HEK293 (cell line): ENCODE results near the gene RGS11.

ENCODE experiments used
- CTCF ChIP-seq: fragments of 450-650 bp; formaldehyde crosslinking; IDR thresholded peaks from 2 replicates; pipeline ENCODE4 v1.5.1; 2016; ENCODE audit warnings: missing biosample characterization, missing genetic modification characterization
- HOXA7 ChIP-seq: sonication (generic); formaldehyde crosslinking; IDR thresholded peaks from 2 replicates; pipeline ENCODE4 v1.8.1; 2022; ENCODE audit warnings: missing genetic modification reagents, borderline replicate concordance
- KLF7 ChIP-seq: fragments of 450-650 bp; formaldehyde crosslinking; IDR thresholded peaks from 2 replicates; pipeline ENCODE4 v1.5.1; 2016; ENCODE audit warnings: missing biosample characterization, missing genetic modification characterization, borderline replicate concordance
- PRDM10 ChIP-seq: fragments of 450-650 bp; formaldehyde crosslinking; IDR thresholded peaks from 2 replicates; pipeline ENCODE4 v1.5.1; 2016; ENCODE audit warnings: missing biosample characterization, missing genetic modification characterization
- TCF7L2 ChIP-seq: IDR thresholded peaks from 2 replicates; pipeline ENCODE4 v1.6.1; 2011; ENCODE audit warnings: low read depth, mild to moderate bottlenecking, inconsistent platforms, low read length, moderate library complexity, borderline replicate concordance
- YY1 ChIP-seq: fragments of 450-650 bp; formaldehyde crosslinking; IDR thresholded peaks from 2 replicates; pipeline ENCODE4 v1.5.1; 2018; ENCODE audit warnings: missing biosample characterization, missing genetic modification characterization
- ZNF174 ChIP-seq: fragments of 450-650 bp; formaldehyde crosslinking; IDR thresholded peaks from 2 replicates; pipeline ENCODE4 v1.5.0; 2017; ENCODE audit warnings: missing biosample characterization, mild to moderate bottlenecking, missing genetic modification characterization
- ZNF324 ChIP-seq: fragments of 450-650 bp; formaldehyde crosslinking; IDR thresholded peaks from 2 replicates; pipeline ENCODE4 v1.5.1; 2016; ENCODE audit warnings: missing biosample characterization, missing genetic modification characterization
- ZNF555 ChIP-seq: fragments of 450-650 bp; formaldehyde crosslinking; conservative IDR thresholded peaks from 2 replicates; pipeline ENCODE4 v1.5.1; 2017; ENCODE audit warnings: missing biosample characterization, mild to moderate bottlenecking, missing genetic modification characterization, inconsistent platforms
- ZNF629 ChIP-seq: fragments of 450-650 bp; formaldehyde crosslinking; IDR thresholded peaks from 2 replicates; pipeline ENCODE4 v1.5.1; 2017; ENCODE audit warnings: missing biosample characterization, missing genetic modification characterization
- ZNF830 ChIP-seq: fragments of 450-650 bp; IDR thresholded peaks from 2 replicates; pipeline ENCODE4 v1.5.0; 2018; ENCODE audit warnings: missing biosample characterization, missing genetic modification characterization, low read depth, mild to moderate bottlenecking, moderate library complexity
- TF ChIP-seq, protein P1 (sequence below): fragments of 450-650 bp; formaldehyde crosslinking; IDR thresholded peaks from 2 replicates; pipeline ENCODE4 v1.5.1; 2016; ENCODE audit warnings: missing biosample characterization, missing genetic modification characterization
- TF ChIP-seq, protein P2 (sequence below): fragments of 450-650 bp; formaldehyde crosslinking; optimal IDR thresholded peaks from 2 replicates; pipeline ENCODE3; 2016; ENCODE audit warnings: missing biosample characterization, mild to moderate bottlenecking, missing genetic modification characterization
- TF ChIP-seq, protein P3 (sequence below): fragments of 450-650 bp; formaldehyde crosslinking; IDR thresholded peaks from 2 replicates; pipeline ENCODE4 v1.5.1; 2016; ENCODE audit warnings: missing biosample characterization, missing genetic modification characterization

GRCh38 chr16:305916-306626 is 30.3 kb upstream of the RGS11 start:
- TF ChIP-seq, protein P1, sequence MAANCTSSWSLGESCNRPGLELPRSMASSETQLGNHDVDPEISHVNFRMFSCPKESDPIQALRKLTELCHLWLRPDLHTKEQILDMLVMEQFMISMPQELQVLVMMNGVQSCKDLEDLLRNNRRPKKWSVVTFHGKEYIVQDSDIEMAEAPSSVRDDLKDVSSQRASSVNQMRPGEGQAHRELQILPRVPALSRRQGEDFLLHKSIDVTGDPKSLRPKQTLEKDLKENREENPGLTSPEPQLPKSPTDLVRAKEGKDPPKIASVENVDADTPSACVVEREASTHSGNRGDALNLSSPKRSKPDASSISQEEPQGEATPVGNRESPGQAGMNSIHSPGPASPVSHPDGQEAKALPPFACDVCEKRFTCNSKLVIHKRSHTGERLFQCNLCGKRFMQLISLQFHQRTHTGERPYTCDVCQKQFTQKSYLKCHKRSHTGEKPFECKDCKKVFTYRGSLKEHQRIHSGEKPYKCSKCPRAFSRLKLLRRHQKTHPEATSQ = no peak
- TF ChIP-seq, protein P2, sequence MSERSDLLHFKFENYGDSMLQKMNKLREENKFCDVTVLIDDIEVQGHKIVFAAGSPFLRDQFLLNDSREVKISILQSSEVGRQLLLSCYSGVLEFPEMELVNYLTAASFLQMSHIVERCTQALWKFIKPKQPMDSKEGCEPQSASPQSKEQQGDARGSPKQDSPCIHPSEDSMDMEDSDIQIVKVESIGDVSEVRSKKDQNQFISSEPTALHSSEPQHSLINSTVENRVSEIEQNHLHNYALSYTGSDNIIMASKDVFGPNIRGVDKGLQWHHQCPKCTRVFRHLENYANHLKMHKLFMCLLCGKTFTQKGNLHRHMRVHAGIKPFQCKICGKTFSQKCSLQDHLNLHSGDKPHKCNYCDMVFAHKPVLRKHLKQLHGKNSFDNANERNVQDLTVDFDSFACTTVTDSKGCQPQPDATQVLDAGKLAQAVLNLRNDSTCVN (tag by site-specific recombination) = no peak
- TF ChIP-seq CTCF (tag by site-specific recombination) (no peak), ZNF830 (no peak), YY1 (tag by site-specific recombination) (no peak), ZNF174 (tag by site-specific recombination) (no peak), TCF7L2 (no peak), ZNF324 (tag by site-specific recombination) (no peak), HOXA7 (CRISPR knock-in tag) (no peak), KLF7 (tag by site-specific recombination) (no peak), ZNF629 (tag by site-specific recombination) (no peak), ZNF555 (tag by site-specific recombination) (no peak), PRDM10 (tag by site-specific recombination) (no peak)
- TF ChIP-seq, protein P3, sequence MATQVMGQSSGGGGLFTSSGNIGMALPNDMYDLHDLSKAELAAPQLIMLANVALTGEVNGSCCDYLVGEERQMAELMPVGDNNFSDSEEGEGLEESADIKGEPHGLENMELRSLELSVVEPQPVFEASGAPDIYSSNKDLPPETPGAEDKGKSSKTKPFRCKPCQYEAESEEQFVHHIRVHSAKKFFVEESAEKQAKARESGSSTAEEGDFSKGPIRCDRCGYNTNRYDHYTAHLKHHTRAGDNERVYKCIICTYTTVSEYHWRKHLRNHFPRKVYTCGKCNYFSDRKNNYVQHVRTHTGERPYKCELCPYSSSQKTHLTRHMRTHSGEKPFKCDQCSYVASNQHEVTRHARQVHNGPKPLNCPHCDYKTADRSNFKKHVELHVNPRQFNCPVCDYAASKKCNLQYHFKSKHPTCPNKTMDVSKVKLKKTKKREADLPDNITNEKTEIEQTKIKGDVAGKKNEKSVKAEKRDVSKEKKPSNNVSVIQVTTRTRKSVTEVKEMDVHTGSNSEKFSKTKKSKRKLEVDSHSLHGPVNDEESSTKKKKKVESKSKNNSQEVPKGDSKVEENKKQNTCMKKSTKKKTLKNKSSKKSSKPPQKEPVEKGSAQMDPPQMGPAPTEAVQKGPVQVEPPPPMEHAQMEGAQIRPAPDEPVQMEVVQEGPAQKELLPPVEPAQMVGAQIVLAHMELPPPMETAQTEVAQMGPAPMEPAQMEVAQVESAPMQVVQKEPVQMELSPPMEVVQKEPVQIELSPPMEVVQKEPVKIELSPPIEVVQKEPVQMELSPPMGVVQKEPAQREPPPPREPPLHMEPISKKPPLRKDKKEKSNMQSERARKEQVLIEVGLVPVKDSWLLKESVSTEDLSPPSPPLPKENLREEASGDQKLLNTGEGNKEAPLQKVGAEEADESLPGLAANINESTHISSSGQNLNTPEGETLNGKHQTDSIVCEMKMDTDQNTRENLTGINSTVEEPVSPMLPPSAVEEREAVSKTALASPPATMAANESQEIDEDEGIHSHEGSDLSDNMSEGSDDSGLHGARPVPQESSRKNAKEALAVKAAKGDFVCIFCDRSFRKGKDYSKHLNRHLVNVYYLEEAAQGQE (tag by site-specific recombination) = no peak
